Glomerular endothelial cell (primary cell): ENCODE data around the gene ELFN1. TPM values are rescaled to one million over a fixed set of nuclear protein-coding genes. Genes with fewer than 3 reads are reported as not detected.

Source experiments
- DNase-seq: peaks from one replicate; pipeline ENCODE4 v3.0.0-alpha.2; 2011; ENCODE audit warnings: low read depth, low spot score; ENCODE audit errors: extremely low read depth
- total RNA-seq: library from RNA; depleted of rRNA; stranded (reverse); fragments of >200 nt; gene quantifications from 2 replicates; pipeline ENCODE4 v1.2.3, GENCODE V29; 2015

The ELFN1 gene
- total RNA-seq, 1 donor from 2014 or later = 1.5 TPM

GRCh38 chr7:1662767-1663166 is 7.3 kb upstream of the ELFN1 start:
- no peak for DNase-seq

- no peak for DNase-seq
Measured at GRCh38 chr7:1663223-1663622, 6.9 kb upstream of the ELFN1 start.

GRCh38 chr7:1663857-1664651 is 6.0 kb upstream of the ELFN1 start:
- no peak for DNase-seq

- DNase-seq = peak; percentile 3
Measured at GRCh38 chr7:1664711-1665548, 5.1 kb upstream of the ELFN1 start.

GRCh38 chr7:1665549-1666316 is 4.3 kb upstream of the ELFN1 start:
- no peak for DNase-seq

- no peak for DNase-seq
Measured at GRCh38 chr7:1666317-1666822, 3.7 kb upstream of the ELFN1 start.

- DNase-seq = no peak
Measured at GRCh38 chr7:1666823-1667565, 3.1 kb upstream of the ELFN1 start.

- no peak for DNase-seq
Measured at GRCh38 chr7:1667566-1668395, 2.3 kb upstream of the ELFN1 start.

GRCh38 chr7:1668396-1669063 is 1.5 kb upstream of the ELFN1 start:
- no peak for DNase-seq

- DNase-seq = no peak
Measured at GRCh38 chr7:1669064-1669951, 769 bp upstream of the ELFN1 start.

GRCh38 chr7:1670894-1671593 is 967 bp downstream of the ELFN1 start:
- DNase-seq = no peak

GRCh38 chr7:1671594-1672451 is 1.7 kb downstream of the ELFN1 start:
- no peak for DNase-seq

- DNase-seq = no peak
Measured at GRCh38 chr7:1672851-1673486, 2.9 kb downstream of the ELFN1 start.

- no peak for DNase-seq
Measured at GRCh38 chr7:1673581-1674118, 3.6 kb downstream of the ELFN1 start.

- DNase-seq = no peak
Measured at GRCh38 chr7:1674161-1675035, 4.3 kb downstream of the ELFN1 start.
